ENCODE measurements around the gene SLC33A1. TPM values are rescaled to one million over a fixed set of nuclear protein-coding genes. Genes with fewer than 3 reads are reported as not detected.

SLC33A1 gene
- total and polyA plus RNA-seq, 10 of the 15 experiments (the other 5 are each of a cell fraction or from before 2014, with no cell fraction given): 6.4 to 25.2 (median 19.8) TPM

GRCh38 chr3:155854141-155854940 lies at the start of gene SLC33A1 (continued):
- TF ChIP-seq NFYA (IDR thresholded peaks at IDR 0.05; ENCODE audit: borderline replicate concordance, low read depth, low read length) (no peak), ZNF217 (IDR thresholded peaks at IDR 0.05) (no peak), HCFC1 (IDR thresholded peaks at IDR 0.05; ENCODE audit: low read length) (peak; percentile 89), CTCF (IDR thresholded peaks at IDR 0.05 in 2 of 3, conservative IDR thresholded peaks at IDR 0.05 in 1 of 3; ENCODE audit: control insufficient read depth in 2 of 3, extremely low read depth in 1 of 3, insufficient read depth in 1 of 3, low read depth in 3 of 3, low read length in 3 of 3) (no peak), TCF3 (IDR thresholded peaks at IDR 0.05; ENCODE audit: borderline replicate concordance, insufficient read depth, low read depth, low read length) (no peak), SMARCA5 (IDR thresholded peaks at IDR 0.05) (peak; percentile 70), CHD2 (IDR thresholded peaks at IDR 0.05; ENCODE audit: borderline replicate concordance, low read depth, low read length) (peak; percentile 90), KDM1A (IDR thresholded peaks at IDR 0.05; ENCODE audit: borderline replicate concordance) (no peak), ATF7 (IDR thresholded peaks at IDR 0.05; ENCODE audit: low read depth) (peak; percentile 96), ZSCAN29 (IDR thresholded peaks at IDR 0.05) (0 out of 2 replicates have a peak, but pooled peaks have one; percentile 53), BHLHE40 (IDR thresholded peaks at IDR 0.05; ENCODE audit: borderline replicate concordance in 1 of 2, low read depth in 2 of 2, low read length in 1 of 2) (peak; percentile 92 to 99), RELB (IDR thresholded peaks at IDR 0.05; ENCODE audit: low read depth) (peak; percentile 93), CUX1 (IDR thresholded peaks at IDR 0.05; ENCODE audit: insufficient replicate concordance, low read depth, low read length) (peak; percentile 56), RELA (IDR thresholded peaks at IDR 0.05; ENCODE audit: borderline replicate concordance, partially characterized antibody) (peak; percentile 90), HDGF (IDR thresholded peaks at IDR 0.05) (no peak; the same call in 1 of the 2 replicates), NR2F1 (conservative IDR thresholded peaks at IDR 0.05) (peak; percentile 50), NR2C1 (IDR thresholded peaks at IDR 0.05) (peak; percentile 83), POLR2A (IDR thresholded peaks at IDR 0.05; ENCODE audit: low read depth, low read length) (peak; percentile 93), E4F1 (IDR thresholded peaks at IDR 0.05; ENCODE audit: borderline replicate concordance, partially characterized antibody) (peak; percentile 81)

All from GM12878 (cell line).